Activated effector memory CD4-positive, alpha-beta T cell treated with anti-CD3 and anti-CD28 coated beads, Interleukin-2, amount 50 U/mL, for 16 hours (primary cell): ENCODE measurements around the gene CLUH.
A peak's percentile ranks its signal among the peaks of the same experiment; 100 is the strongest.

Experiments used
- DNase-seq: peaks from one replicate; pipeline ENCODE4 v3.0.0-alpha.2; 2020

Gene CLUH

DNA sequence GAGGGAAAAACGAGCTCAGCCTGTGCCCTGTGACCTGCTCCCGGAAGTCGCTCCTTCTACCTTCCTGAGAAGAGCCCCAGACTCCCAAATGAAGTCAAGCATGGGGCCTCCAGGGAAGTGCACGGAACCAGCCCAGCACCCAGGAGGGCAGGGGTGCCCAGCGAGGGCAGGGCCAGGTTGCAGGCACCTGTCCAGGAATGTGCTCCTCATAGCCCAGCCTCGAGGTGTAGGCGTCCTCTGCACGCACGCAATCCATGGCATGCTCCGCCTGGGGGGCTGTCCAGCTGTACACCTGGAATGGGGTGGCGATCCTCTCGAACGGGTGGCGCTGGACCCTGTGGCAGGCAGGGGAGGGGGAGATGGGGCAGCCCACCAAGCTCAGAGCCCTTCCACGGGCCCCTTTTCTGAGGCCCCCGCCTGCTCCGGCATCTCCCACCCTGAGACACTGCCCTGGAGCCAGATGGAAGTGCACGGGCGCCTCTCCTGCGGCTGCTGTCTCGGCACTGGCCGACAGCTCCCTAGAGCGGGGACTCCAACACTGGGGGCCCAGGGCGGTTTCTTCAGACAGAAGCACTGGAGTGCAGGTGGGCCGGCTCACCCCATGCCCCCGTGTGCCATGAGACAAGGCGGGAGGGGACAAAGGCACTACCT lies 10.9 kb downstream of the CLUH start:
- no peak for DNase-seq

GRCh38 chr17:2700030-2700490 lies 11.5 kb downstream of the CLUH start:
- peak; percentile 61 for DNase-seq

GRCh38 chr17:2699216-2699805 lies 12.3 kb downstream of the CLUH start:
- DNase-seq = peak; percentile 21

- no peak for DNase-seq
Measured at GRCh38 chr17:2697611-2698162, 13.9 kb downstream of the CLUH start.

DNA sequence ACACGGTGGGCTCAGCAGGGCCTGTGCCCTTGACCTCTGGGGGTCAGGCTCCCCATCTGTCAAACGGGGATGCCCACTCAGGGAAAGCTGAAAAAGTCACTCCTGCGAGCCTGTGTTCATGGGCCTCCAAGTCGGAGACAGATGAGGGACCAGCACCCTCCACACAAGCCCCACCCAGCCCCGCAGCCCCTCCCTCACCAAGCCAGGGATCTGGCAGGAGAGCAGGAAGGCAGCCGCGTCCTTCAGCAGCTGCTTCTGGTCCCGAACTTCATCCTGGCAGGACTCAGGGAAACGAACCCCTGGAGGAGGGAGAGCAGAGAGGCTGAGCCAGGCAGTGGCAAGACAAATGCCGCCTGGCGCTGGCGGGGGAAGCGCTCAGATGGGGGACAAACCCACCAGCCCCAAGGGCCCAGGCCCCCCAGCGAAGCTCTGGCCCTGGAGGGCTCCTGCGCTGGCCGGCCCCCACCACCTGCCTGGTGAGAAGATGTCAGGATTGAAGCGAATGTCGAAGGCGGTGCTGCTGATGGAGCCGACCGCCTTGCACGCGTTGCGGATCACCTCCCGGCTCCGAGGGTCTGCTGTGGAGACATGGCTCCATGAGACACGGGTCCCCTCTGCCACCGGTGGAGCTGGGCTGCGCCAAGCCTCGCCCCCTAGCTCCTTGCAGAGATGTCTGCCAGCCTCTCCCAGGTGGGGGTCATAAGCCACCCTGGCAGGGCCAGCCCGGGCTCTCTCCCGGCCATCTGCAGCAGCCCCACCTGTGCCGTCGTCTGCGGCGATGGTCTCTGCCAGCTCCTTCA lies 15.4 kb downstream of the CLUH start:
- DNase-seq = peak; percentile 59

GRCh38 chr17:2695243-2695960 lies 16.2 kb downstream of the CLUH start:
- peak; percentile 58 for DNase-seq

DNA sequence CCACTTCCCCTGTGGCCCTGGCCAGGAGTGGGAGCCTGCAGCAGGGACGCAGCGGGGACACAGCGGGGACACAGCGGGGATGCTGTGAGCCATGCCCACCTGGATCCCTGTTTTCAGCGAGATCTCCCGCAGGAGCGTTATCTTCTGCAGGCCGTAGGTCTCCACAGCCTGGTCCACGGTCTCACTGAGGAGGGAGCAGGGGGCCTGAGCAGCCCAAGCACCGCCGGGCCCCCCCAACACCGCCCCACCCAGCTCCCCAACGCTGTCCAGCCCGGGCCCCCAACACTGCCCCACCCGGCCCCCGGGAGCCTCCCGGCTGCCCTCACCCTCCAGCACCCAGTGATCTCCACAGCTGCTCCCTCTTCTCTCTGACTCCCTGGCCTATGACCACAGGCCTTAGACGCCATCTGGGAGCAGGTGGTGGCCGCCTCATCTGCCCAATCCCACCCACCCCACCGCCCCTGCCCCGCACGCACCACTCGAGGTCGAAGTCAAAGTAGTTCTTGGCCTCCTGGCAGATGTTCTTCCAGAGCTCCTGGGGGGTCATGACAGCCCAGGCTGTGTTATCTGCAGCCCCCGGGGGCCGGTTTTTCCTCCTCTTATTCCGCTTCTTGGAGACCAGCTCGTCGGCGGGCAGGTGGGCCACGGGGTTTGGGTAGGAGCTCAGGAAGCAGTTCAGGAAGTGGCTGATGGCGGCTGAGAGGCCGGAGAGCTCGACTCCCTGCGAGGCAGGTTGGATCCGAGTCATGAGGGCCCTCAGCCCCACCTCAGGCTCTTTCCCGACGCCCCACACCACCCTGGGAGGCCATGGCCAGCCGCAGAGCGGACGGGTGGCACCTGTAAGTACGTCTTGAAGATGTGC lies 17.0 kb downstream of the CLUH start:
- DNase-seq = peak; percentile 57

- peak; percentile 61 for DNase-seq
Measured at GRCh38 chr17:2693561-2694380, 17.8 kb downstream of the CLUH start.

DNA sequence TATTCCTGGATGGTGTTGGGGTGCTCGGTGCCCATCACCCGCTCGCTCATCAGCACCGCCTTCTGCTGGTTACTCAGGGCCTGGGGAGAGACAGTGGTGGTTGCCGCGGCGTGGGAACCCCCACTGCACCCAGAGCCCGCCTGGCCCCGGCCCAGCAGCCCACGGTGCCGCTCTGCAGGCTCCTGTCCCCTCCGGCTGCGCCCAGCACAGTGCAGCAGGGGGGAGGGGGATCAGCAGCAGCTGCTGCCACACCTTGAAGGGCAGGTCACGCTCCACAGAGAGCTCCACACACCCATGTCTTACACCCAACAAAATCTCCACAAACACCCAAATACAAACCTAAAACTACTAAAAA lies 18.8 kb downstream of the CLUH start:
- DNase-seq = no peak

- DNase-seq = peak; percentile 57
Measured at GRCh38 chr17:2691965-2692780, 19.4 kb downstream of the CLUH start.

- no peak for DNase-seq
Measured at GRCh38 chr17:2691069-2691871, 20.3 kb downstream of the CLUH start.

GRCh38 chr17:2690165-2691068 lies 21.1 kb downstream of the CLUH start:
- DNase-seq = no peak

DNA sequence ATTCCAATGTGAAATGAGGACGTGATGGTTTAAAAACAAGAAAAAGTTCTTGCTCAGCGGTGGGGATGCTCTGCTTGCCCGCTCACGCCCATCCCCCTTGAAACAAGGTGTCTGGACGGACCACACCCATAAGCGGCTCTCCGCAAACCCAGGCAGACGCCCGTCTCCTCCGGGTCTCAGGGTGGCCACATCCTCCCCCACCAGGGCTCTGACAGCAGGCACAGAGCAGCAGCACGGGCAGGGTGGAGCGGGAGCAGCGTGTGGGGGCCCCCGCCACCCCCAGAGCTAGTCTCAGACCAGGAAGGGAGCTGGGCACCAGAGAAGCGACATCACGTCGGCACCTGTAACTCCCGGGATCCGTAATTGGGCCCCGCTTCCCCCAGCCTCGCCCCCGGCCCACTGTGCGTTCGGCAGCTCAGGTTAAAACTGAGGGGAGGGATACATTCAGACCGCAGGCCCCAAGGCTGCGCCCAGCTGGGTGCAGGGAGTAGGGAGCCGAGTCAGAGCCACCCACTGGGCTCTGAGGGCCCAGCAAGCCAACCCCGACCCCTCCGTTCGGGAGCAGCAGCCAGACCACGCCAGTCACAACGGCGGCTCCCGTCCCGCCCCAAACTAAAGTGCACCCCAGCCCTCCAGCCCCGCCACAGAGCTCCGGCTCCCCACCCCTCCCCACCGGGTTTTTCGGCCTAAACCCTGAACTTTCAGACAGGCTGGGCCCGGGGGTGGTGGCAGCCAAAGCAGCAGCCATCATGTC lies 22.0 kb downstream of the CLUH start:
- DNase-seq = no peak

GRCh38 chr17:2688351-2689342 lies 22.9 kb downstream of the CLUH start:
- DNase-seq = no peak

- no peak for DNase-seq
Measured at GRCh38 chr17:2687074-2687418, 24.5 kb downstream of the CLUH start.

DNA sequence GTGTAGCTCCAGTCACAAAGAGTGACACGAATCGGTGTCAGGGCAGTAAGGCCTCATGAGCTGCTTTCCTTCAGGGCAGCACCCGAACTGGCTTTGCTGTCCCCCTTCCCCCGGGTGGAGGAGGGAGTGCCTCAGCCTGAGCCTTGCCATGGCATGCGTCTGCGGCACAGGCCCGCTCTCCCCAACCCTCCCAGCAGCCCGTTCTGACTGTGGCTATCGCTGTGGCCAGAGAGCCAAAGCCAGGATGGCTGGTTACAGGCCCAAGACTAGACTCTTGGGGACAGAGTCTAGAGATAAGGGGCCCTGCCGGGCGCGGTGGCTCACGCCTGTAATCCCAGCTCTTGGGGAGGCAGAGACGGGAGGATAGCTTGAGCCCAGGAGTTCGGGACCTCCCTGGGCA lies 25.9 kb downstream of the CLUH start:
- DNase-seq = no peak
